Neural cell (in vitro differentiated cells): ENCODE data around the gene MTPN.

ENCODE experiments used
- EP300 ChIP-seq: fragments of 450-650 bp; conservative IDR thresholded peaks from 2 replicates; pipeline ENCODE4 v1.6.1; 2014; ENCODE audit warnings: antibody characterized with exemption, mild to moderate bottlenecking, moderate library complexity; ENCODE audit not compliant: poor library complexity, severe bottlenecking
- EZH2 ChIP-seq: fragments of 200-600, 300-800 bp; shearing (Covaris generic), sonication (generic); IDR thresholded peaks from 2 replicates; pipeline ENCODE4 v1.6.1; 2014; ENCODE audit warnings: antibody characterized with exemption, low read length, borderline replicate concordance, mild to moderate bottlenecking; ENCODE audit not compliant: insufficient read depth, poor library complexity, severe bottlenecking
- POLR2AphosphoS5 ChIP-seq: IDR thresholded peaks from 2 replicates; pipeline ENCODE4 v1.6.1; 2012
- RAD21 ChIP-seq: fragments of 450-650 bp; conservative IDR thresholded peaks from 2 replicates; pipeline ENCODE4 v1.6.1; 2014; ENCODE audit warnings: antibody characterized with exemption, mild to moderate bottlenecking, moderate library complexity
- SMC3 ChIP-seq: fragments of 450-650 bp; conservative IDR thresholded peaks from 2 replicates; pipeline ENCODE4 v1.6.1; 2014; ENCODE audit warnings: antibody characterized with exemption, mild to moderate bottlenecking, moderate library complexity; ENCODE audit not compliant: poor library complexity
- TAF1 ChIP-seq: IDR thresholded peaks from 2 replicates; pipeline ENCODE4 v1.6.1; 2012; ENCODE audit warnings: low read depth
- TF ChIP-seq, protein P1 (sequence below): fragments of 450-650 bp; IDR thresholded peaks from 2 replicates; pipeline ENCODE4 v1.5.1; 2014; ENCODE audit warnings: antibody characterized with exemption, mild to moderate bottlenecking, moderate library complexity; ENCODE audit not compliant: poor library complexity, severe bottlenecking
- TF ChIP-seq, protein P2 (sequence below): IDR thresholded peaks from 2 replicates; pipeline ENCODE4 v1.6.1; 2012; ENCODE audit warnings: borderline replicate concordance

DNA sequence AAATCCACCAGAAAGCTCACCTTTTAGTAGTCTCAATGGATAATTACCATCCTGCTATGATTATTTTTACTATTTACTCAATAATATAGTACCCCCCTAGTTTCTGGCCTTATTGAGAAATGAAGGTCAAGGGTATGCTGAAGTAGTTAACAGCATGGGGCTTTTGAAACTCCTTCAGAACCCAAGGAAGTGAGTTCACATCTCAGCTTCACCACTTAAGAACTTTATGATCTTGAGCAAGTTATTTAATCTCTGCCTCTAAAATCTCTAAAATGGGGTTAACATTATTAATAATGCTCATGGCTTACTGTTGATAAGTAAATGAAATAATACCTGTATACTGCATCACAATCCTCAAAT is 5.8 kb downstream of the MTPN start:
- TF ChIP-seq POLR2AphosphoS5 (no peak), TAF1 (no peak), RAD21 (no peak), SMC3 (no peak), EZH2 (no peak), EP300 (no peak)
- TF ChIP-seq, protein P1, sequence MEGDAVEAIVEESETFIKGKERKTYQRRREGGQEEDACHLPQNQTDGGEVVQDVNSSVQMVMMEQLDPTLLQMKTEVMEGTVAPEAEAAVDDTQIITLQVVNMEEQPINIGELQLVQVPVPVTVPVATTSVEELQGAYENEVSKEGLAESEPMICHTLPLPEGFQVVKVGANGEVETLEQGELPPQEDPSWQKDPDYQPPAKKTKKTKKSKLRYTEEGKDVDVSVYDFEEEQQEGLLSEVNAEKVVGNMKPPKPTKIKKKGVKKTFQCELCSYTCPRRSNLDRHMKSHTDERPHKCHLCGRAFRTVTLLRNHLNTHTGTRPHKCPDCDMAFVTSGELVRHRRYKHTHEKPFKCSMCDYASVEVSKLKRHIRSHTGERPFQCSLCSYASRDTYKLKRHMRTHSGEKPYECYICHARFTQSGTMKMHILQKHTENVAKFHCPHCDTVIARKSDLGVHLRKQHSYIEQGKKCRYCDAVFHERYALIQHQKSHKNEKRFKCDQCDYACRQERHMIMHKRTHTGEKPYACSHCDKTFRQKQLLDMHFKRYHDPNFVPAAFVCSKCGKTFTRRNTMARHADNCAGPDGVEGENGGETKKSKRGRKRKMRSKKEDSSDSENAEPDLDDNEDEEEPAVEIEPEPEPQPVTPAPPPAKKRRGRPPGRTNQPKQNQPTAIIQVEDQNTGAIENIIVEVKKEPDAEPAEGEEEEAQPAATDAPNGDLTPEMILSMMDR = no peak
- TF ChIP-seq, protein P2, sequence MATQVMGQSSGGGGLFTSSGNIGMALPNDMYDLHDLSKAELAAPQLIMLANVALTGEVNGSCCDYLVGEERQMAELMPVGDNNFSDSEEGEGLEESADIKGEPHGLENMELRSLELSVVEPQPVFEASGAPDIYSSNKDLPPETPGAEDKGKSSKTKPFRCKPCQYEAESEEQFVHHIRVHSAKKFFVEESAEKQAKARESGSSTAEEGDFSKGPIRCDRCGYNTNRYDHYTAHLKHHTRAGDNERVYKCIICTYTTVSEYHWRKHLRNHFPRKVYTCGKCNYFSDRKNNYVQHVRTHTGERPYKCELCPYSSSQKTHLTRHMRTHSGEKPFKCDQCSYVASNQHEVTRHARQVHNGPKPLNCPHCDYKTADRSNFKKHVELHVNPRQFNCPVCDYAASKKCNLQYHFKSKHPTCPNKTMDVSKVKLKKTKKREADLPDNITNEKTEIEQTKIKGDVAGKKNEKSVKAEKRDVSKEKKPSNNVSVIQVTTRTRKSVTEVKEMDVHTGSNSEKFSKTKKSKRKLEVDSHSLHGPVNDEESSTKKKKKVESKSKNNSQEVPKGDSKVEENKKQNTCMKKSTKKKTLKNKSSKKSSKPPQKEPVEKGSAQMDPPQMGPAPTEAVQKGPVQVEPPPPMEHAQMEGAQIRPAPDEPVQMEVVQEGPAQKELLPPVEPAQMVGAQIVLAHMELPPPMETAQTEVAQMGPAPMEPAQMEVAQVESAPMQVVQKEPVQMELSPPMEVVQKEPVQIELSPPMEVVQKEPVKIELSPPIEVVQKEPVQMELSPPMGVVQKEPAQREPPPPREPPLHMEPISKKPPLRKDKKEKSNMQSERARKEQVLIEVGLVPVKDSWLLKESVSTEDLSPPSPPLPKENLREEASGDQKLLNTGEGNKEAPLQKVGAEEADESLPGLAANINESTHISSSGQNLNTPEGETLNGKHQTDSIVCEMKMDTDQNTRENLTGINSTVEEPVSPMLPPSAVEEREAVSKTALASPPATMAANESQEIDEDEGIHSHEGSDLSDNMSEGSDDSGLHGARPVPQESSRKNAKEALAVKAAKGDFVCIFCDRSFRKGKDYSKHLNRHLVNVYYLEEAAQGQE = no peak
